Measurements from ENCODE around the gene SAPCD1. TPM values are rescaled to one million over a fixed set of nuclear protein-coding genes. Genes with fewer than 3 reads are reported as not detected.

SAPCD1 gene
- total RNA-seq, 3 donors from 2014 or later = 1.6 to 2.0 TPM; not detected in 1

DNA sequence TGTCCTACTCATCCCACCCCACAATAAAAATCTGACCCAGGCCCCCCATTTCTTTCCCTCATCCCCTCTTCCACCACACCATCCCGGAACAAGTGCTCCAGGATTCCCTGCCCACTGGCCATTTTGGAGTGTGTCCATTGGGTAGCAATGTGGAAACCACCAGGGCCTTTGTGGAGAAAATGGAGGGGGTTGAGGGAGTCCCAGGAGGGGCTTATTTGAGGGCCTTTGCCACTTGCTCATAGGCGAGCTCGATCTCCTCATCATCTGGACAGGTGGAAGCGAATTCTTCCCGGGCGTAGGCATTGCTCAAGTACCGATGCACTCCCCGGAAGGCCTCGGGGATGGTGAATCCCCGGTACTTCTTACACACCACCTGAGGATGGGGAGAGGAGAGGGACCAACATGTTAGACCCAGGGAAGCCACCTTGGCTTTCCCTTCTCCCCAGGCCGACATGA lies 31.8 kb upstream of the SAPCD1 start:
- peak overlapping the region in 2 of 3 donors; percentile 82 to 92 for H3K4me3 ChIP-seq
- intact Hi-C loops (cut with DNase I; ENCODE audit: low total_unique reads) = no loop called here

GRCh38 chr6:31732029-31732428 lies 30.4 kb upstream of the SAPCD1 start:
- intact Hi-C loops (cut with DNase I; ENCODE audit: low total_unique reads) = no loop called here
- no peaks in the 10 kb centered on the region for H3K9me3 ChIP-seq
- DNase-seq (ENCODE audit: low spot score in 2 of 2) = no peak
- no peak overlapping the region for H3K4me3 ChIP-seq
- no peak overlapping the region for H3K27ac ChIP-seq
- TF ChIP-seq, protein P1, sequence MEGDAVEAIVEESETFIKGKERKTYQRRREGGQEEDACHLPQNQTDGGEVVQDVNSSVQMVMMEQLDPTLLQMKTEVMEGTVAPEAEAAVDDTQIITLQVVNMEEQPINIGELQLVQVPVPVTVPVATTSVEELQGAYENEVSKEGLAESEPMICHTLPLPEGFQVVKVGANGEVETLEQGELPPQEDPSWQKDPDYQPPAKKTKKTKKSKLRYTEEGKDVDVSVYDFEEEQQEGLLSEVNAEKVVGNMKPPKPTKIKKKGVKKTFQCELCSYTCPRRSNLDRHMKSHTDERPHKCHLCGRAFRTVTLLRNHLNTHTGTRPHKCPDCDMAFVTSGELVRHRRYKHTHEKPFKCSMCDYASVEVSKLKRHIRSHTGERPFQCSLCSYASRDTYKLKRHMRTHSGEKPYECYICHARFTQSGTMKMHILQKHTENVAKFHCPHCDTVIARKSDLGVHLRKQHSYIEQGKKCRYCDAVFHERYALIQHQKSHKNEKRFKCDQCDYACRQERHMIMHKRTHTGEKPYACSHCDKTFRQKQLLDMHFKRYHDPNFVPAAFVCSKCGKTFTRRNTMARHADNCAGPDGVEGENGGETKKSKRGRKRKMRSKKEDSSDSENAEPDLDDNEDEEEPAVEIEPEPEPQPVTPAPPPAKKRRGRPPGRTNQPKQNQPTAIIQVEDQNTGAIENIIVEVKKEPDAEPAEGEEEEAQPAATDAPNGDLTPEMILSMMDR (IDR thresholded peaks at IDR 0.05) = no peak
- TF ChIP-seq POLR2AphosphoS5 (IDR thresholded peaks at IDR 0.05) = no peak
- no peaks in the 10 kb centered on the region for H3K27me3 ChIP-seq
- peaks cover 3% of the 10 kb centered on the region for H3K36me3 ChIP-seq
- H3K4me1 ChIP-seq = peaks cover 11 to 14% of the 10 kb centered on the region in 2 donors

More for the DNA sequence above, 31.8 kb upstream of the SAPCD1 start:
- DNase-seq (ENCODE audit: low spot score in 2 of 2) = no peak
- Histone ChIP-seq H3K36me3 (peaks cover 6% of the 10 kb centered on the region), H3K27me3 (no peaks in the 10 kb centered on the region), H3K4me1 (peaks cover 9 to 11% of the 10 kb centered on the region in 2 donors), H3K27ac (peak overlapping the region; percentile 97 to 98), H3K9me3 (no peaks in the 10 kb centered on the region)
- TF ChIP-seq POLR2A (IDR thresholded peaks at IDR 0.05) (no peak), POLR2AphosphoS5 (IDR thresholded peaks at IDR 0.05) (no peak)
- TF ChIP-seq, protein P1 (IDR thresholded peaks at IDR 0.05) = no peak

DNA sequence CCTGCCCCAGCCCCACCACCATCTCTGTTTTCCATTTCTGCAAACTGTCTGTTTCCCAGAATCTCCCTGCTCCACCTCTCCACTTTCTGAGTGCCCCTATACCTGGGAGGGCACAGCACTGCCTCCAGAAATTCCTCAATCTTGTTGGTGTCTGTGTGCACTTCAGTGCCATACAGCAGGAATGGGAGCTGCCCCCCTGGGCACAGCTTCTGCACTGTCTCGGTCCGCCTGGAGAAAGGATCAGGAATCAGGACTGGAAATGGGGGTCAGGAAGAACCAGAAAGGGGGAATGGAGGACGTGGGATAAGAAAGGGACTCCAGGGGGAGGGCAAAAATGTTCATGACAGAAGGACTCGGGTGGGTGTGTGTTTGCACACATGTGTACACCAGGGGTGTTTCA lies 28.7 kb upstream of the SAPCD1 start:
- H3K27ac ChIP-seq = peak overlapping the region; percentile 95 to 96
- peaks cover 14 to 28% of the 10 kb centered on the region in 2 donors for H3K4me1 ChIP-seq
- no peaks in the 10 kb centered on the region for H3K27me3 ChIP-seq
- no peaks in the 10 kb centered on the region for H3K9me3 ChIP-seq
- no peak for DNase-seq (ENCODE audit: low spot score in 2 of 2)
- no peaks in the 10 kb centered on the region for H3K36me3 ChIP-seq
- TF ChIP-seq POLR2A (IDR thresholded peaks at IDR 0.05) (no peak), POLR2AphosphoS5 (IDR thresholded peaks at IDR 0.05) (no peak)
- TF ChIP-seq, protein P1 (IDR thresholded peaks at IDR 0.05) = no peak
- intact Hi-C loops (cut with DNase I; ENCODE audit: low total_unique reads) = no loop called here
- H3K4me3 ChIP-seq = peak overlapping the region in 1 of 3 donors; percentile 75

DNA sequence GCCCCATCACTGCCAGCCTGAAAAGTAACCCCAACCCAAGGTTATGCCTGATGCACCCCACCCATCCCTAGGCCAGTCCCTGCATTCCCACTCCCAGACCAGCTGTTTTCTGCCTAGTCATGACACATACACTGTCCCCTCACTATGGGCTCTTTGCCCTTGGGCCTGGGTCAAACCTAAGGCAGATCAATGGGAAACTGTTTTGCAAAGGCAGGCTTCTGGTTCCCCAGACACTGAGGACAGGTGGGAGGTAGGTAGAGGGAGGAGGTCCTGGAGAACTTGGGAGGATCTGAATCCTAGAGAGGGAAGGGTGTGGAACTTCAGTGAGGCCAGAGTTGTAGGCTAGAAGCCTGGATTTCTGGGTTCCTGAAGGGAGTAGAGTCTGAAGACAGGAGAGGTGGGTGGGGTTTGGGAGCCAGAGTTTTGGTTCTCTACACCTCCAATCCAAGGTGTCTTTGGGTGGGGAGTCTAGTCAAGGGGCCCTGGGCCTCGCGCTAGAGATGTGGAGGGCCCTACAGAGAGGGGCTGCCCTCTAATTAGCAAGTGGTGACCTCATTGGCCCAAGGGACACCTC lies 28.1 kb upstream of the SAPCD1 start:
- peak overlapping the region; percentile 95 to 96 for H3K27ac ChIP-seq
- H3K4me3 ChIP-seq = peak overlapping the region; percentile 68 to 76 (median 75)
- DNase-seq (ENCODE audit: low spot score in 2 of 2) = no peak
- TF ChIP-seq POLR2A (IDR thresholded peaks at IDR 0.05) (no peak), POLR2AphosphoS5 (IDR thresholded peaks at IDR 0.05) (no peak)
- TF ChIP-seq, protein P1 (IDR thresholded peaks at IDR 0.05) = no peak
- H3K4me1 ChIP-seq = peaks cover 17 to 34% of the 10 kb centered on the region in 2 donors
- no peaks in the 10 kb centered on the region for H3K36me3 ChIP-seq
- H3K27me3 ChIP-seq = no peaks in the 10 kb centered on the region
- H3K9me3 ChIP-seq = no peaks in the 10 kb centered on the region
- intact Hi-C loops (cut with DNase I; ENCODE audit: low total_unique reads) = no loop called here

GRCh38 chr6:31734821-31735406 lies 27.5 kb upstream of the SAPCD1 start:
- Histone ChIP-seq H3K36me3 (no peaks in the 10 kb centered on the region), H3K4me1 (peaks cover 19 to 35% of the 10 kb centered on the region in 2 donors), H3K27ac (peak overlapping the region; percentile 95 to 96), H3K9me3 (no peaks in the 10 kb centered on the region), H3K4me3 (peak overlapping the region; percentile 68 to 76 (median 75)), H3K27me3 (no peaks in the 10 kb centered on the region)
- DNase-seq (ENCODE audit: low spot score in 2 of 2) = no peak
- intact Hi-C loops (cut with DNase I; ENCODE audit: low total_unique reads) = no loop called here
- TF ChIP-seq POLR2AphosphoS5 (IDR thresholded peaks at IDR 0.05) (peak in 2 of 3 donors; percentile 30 to 36), POLR2A (IDR thresholded peaks at IDR 0.05) (peak; percentile 25)
- TF ChIP-seq, protein P1 (IDR thresholded peaks at IDR 0.05) = no peak
